GM21786 (cell line): ENCODE results near the gene BACE2.
"Not testable (repeated sequence)": the region's sequence is repeated elsewhere in the genome, so short reads cannot be mapped to it uniquely, and the experiment has no call there.

Experiments used
- ATAC-seq: cut with Tn5 transposase; IDR thresholded peaks from one replicate; pipeline ENCODE4 v1.9.1; 2021; ENCODE audit not compliant: unreplicated experiment

Gene BACE2

DNA sequence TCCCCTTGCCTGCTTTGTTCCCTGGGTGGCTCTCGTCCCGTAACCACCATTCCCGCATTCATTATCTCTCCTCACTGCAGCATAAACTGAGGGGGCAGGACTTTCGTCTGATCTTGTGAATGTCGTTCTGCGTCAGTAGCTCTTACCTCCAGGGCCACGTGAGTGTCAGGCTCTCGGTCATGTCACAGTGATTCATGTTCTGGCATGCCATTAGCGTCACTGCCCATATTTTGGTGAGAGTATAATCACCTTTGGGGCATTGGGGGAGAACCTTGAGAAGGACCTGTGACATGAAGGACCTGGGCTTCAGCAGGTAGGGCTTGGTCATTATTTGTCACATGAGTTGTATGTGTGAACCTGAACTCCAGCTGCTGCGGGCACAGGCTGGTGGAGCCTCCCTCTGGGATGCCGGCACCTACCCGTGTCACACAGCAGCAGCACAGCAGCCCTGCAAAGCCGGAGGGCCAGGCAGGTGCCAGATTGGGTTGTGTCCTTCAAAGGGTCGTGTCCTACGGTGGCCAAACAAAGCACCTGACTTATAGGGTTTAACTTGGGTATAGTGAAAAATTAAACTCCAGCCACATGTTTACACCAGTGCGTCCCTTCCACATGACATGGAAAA lies 68.5 kb downstream of the BACE2 start:
- ATAC-seq = no peak

DNA sequence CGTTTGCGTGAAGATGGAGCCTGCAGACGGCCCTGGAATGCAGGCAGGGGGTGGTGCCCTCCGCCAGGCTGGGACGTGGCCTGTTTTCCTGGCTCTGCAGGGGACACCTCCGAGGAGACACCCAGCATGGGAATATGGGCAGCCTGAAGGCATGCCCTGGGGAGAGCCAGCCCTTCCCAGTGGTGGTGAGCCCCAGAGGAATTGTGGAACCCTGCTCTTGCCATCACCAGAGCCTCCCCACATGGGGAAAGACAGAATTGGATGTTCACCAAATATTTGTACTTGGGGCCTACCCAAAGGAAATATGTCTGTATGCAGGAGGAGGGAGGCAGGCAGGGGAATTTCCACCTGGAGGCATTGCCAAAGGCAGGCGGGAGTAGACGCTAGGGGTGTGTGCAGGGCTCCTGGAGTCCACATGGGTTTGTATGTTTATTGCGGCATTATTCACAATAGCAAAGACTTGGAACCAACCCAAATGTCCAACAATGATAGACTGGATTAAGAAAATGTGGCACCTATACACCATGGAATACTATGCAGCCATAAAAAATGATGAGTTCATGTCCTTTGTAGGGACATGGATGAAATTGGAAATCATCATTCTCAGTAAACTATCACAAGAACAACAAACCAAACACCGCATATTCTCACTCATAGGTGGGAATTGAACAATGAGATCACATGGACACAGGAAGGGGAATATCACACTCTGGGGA lies 70.3 kb downstream of the BACE2 start:
- ATAC-seq = not testable (repeated sequence)

DNA sequence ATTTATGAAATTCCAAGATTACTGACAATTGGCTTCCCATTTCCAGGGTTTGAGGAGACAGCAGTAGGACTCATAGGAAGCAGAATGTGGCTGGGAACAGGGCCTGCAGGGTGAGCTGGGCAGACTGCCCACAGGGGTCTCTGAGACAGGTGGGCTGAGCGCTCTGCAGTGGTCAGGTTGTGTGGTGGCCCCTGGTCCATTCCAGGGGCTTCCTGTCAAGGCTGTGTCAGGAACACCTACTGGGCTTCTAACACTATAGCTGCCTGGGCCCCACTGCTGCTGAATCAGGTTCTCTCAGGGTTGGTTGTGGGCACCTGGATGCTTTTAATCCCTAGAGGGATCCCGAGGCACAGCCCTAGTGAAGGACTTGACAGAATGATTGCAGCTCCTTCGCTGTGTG lies 72.1 kb downstream of the BACE2 start:
- no peak for ATAC-seq

DNA sequence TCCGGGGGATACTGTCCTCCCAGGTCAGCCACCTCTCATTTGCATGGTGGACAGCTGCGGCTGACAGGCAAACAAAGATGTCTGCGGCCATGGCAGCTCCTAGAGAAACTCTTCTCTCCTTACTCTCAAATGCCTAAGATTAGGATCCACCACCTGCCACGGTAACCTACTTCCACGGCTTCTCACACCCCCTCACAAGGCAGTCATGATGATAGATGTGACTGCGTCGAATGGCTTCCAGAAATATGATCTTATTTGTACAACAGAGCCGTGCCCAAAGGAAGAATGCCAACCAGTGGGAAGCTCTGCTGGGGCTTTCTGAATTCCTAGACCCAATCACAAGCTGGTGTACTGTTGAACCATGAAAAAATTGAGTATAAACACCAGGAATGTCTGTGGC lies 73.4 kb downstream of the BACE2 start:
- ATAC-seq = no peak

DNA sequence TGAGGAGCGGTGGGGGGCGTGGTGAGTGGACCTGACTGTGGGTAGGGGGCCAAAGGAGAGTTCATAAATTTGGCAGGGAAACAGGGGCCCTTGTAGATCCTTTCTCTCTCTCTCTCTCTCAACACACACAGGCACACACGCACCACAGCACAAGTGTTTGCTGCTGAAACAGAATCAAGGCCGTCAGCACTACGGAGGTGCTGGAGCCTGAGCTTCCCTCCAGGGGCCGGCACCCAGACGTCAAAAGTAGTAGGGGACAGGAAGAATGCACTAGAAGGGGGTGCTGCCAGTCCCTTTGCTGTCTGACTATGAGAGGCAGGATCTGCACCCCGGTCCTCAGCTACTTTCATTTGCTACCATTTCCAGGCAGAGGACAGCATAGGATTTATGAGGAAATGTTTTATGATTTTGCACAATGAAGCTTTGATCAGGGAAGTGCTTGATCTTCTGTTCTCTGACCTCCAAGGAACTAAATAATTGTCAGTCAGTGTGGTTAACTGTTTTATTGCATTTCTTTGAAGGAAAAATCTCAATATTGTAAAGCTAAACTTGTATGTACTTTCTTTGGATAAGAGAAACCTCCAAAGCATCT lies 74.4 kb downstream of the BACE2 start:
- no peak for ATAC-seq

DNA sequence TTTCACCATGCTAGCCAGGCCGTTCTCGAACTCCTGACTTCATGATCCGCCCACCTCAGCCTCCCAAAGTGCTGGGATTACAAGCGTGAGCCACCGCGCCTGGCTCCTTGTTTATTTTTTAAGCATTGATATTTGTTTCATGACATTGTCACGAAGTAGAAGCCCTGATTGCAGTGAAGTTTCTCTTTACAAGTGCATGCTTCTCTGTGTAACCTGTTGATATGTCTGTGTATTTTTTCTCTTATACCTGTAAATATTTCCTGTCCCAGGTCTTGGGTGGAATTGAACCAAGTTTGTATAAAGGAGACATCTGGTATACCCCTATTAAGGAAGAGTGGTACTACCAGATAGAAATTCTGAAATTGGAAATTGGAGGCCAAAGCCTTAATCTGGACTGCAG lies 75.1 kb downstream of the BACE2 start:
- no peak for ATAC-seq

DNA sequence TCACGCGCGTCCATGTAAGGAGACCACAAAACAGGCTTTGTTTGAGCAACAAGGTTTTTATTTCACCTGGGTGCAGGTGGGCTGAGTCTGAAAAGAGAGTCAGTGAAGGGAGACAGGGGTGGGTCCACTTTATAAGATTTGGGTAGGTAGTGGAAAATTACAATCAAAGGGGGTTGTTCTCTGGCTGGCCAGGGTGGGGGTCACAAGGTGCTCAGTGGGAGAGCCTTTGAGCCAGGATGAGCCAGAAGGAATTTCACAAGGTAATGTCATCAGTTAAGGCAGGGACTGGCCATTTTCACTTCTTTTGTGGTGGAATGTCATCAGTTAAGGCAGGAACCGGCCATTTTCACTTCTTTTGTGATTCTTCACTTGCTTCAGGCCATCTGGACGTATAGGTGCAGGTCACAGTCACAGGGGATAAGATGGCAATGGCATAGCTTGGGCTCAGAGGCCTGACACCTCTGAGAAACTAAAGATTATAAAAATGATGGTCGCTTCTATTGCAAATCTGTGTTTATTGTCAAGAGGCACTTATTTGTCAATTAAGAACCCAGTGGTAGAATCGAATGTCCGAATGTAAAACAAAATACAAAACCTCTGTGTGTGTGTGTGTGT lies 76.4 kb downstream of the BACE2 start:
- ATAC-seq = not testable (repeated sequence)

DNA sequence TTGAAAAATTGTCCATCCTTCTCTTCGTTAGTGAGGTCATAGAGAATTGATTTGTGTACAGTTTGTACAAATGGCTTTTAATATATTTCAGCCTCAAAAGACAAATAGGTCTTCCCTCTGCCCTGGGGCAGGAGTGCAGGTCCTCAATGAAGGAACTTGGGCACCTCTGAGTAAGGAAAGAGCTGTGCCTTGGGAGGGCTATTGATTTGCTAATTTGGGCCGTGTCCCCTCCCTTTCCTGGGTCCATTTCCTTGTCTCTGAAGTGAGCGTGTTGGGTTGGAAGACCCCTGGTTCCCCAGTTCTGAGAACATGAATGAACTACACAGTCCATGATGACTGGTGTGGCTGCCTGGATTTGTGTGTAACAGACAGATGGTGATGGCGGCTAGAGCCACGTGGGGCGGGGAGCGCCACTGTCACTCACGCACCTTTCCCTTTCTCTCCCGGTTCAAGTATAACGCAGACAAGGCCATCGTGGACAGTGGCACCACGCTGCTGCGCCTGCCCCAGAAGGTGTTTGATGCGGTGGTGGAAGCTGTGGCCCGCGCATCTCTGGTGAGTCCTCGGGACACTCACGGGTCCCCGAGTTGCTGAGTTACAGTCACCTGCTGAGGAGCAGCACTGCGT lies 77.7 kb downstream of the BACE2 start:
- no peak for ATAC-seq

DNA sequence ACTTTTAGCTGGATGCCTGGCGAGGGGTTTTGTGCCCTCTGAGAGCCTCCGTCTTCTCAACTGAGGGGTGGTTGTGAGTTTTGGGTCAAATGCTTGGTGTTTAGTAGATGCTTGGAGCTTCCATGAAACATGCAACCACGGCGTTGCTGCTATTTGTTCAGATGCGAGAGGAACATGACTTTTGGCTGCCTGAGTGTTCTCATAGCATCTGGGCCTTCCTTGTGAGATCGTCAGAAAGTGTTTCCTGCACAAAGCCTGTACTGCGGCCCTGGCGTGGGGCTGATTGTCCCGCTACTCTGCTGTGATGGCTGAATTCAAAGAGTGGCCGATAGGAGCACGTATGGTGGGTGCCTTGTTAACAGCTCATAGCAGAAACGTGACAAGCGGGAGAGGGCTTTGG lies 78.8 kb downstream of the BACE2 start:
- no peak for ATAC-seq

DNA sequence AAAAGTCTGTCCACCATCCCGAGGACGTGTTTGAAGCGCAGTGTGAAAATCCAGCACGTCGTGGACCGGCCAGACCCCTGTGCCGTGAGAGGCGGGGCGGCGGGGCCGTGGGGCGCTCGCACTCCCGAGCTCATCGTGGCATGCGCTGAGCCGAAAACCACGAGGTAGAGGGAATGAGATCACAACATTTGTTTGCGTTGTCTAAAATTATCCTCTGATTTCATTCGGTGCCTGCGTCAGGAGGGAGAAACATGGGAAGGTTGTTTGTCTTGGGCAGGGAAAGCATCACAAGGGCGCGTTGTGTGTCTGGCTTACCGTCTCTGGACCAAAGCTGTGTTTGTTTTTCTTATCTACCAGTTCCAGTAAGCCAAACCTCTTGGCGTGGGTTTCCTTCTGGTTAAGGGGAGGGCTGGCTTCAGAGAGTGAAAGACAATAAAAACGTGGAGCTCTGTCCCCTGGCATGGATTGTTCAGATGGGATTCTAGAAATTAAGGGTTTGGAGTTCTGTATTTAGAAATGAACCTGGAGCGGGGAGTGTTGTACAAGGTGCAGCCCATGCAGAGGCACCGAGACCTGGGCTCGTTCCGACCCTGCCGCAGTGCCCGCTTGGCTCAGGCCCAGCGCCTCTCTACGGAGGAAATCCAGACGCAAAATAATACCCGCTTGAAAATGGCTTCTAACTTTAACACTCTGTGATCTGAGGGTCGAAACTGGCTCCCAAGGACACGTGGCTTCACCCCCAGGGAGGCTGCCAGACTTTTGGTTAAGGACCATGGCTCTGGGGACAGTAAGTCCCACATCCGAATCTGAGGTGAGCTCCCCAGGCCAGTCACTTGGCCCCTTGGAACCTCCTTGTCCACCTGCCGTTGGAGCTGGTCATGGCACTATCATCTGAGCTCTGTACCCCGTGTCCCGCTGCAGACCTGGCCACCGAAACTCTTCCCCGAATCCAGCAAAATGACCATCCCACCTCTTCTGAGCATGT lies 79.9 kb downstream of the BACE2 start:
- no peak for ATAC-seq

DNA sequence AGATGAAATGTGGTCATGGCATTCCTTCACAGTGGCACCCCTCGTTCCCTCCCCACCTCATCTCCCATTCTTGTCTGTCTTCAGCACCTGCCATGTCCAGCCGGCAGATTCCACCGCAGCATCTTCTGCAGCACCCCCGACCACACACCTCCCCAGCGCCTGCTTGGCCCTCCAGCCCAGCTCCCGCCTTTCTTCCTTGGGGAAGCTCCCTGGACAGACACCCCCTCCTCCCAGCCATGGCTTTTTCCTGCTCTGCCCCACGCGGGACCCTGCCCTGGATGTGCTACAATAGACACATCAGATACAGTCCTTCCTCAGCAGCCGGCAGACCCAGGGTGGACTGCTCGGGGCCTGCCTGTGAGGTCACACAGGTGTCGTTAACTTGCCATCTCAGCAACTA lies 81.5 kb downstream of the BACE2 start:
- no peak for ATAC-seq

DNA sequence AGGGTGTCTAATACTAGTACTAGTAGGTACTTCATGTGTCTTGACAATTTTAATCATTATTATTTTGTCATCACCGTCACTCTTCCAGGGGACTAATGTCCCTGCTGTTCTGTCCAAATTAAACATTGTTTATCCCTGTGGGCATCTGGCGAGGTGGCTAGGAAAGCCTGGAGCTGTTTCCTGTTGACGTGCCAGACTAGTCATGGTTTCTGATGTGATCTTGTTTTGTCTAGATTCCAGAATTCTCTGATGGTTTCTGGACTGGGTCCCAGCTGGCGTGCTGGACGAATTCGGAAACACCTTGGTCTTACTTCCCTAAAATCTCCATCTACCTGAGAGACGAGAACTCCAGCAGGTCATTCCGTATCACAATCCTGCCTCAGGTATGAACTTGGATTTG lies 82.6 kb downstream of the BACE2 start:
- no peak for ATAC-seq

DNA sequence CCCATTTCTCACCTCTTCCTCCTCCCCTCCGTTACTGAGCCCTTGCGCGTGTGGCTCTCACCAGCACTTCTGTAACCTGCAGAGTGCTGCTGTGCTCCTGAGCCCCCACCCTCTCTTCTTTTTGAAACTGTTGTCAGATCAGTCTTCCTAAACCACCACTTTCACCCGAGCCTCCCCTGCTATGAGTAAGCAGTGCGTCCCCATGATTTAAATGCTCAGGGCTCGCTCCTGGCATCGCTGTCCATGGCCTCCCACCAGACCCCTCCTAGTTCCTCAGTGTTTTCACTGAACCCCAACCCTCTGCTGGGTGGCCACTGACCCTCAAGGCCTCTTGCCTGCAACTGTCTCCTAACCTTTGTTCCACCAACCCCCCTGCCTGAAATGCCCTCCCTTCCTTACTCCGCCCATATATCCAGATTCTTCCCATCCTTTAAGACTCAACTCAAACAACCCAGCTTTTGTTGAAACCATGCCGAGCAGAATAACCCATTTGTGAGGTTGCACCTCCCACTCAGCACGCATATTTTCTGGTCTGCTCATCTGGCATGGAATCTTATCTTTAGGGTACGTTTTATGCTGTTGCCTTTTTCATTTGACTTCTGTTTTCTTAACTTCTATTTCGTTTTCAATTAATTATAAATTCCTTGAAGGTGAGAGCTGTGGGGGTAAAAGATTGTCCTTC lies 84.1 kb downstream of the BACE2 start:
- ATAC-seq = no peak

DNA sequence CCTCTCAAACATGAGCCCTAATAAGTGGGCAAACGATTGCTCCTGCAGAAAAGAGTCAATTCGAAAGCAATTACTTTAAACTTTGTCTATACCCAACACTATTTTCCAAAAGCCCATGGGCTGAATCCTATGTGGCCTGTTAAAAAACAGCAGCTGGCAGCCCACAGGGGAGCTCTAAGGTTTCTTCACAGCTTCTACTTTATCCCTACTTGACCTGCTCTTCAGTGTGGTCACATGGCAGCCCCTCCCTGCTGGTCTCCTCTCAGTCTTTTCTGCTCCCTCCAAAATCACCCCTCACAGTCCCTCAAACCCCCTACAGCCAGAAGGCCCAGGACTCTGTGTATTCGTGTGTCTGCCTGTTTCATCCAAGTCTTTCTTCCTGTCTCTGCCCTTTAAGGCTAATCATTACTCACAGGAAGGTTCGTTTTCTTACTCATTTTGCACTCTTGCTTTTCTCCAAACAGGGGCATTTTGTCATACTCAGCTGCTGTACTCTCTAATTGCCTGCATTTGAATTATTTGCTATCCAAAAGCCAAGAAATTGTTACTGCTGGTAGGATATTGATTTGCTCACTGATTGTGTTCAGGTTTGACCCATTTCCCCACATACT lies 86.2 kb downstream of the BACE2 start:
- ATAC-seq = no peak

DNA sequence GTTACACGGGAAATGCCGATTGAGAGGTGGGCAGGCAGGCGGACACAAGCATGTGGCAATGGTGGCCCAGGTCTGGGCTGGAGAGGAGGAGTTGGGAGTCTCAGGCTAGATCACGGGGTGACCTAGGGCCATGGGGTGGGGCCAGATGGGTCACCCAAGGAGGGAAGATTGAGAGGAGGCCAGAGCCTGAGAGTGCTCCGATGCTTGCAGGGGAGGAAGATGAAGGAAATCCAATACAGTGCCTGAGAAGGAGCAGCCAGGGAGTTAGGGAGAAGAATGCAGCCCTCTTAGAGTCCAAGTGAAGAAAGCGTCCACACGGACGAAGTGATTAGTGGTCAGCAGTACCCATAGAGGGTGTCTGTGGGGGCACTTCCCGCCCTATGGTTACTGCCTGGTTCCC lies 87.2 kb downstream of the BACE2 start:
- no peak for ATAC-seq

DNA sequence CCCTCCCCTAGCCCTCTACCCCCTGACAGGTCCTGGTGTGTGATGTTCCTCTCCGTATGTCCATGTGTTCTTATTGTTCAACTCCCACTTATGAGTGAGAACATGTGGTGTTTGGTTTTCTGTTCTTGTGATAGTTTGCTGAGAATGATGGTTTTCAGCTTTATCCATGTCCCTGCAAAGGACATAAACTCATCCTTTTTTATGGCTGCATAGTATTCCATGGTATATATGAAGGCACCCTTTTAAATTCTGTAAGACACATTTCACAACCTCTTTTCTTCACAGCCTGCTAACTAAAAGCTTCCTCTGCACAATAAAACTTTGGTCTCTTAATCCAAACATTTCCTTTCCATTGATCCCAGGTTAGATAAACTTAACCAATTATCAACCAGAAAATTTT lies 88.3 kb downstream of the BACE2 start:
- not testable (repeated sequence) for ATAC-seq

DNA sequence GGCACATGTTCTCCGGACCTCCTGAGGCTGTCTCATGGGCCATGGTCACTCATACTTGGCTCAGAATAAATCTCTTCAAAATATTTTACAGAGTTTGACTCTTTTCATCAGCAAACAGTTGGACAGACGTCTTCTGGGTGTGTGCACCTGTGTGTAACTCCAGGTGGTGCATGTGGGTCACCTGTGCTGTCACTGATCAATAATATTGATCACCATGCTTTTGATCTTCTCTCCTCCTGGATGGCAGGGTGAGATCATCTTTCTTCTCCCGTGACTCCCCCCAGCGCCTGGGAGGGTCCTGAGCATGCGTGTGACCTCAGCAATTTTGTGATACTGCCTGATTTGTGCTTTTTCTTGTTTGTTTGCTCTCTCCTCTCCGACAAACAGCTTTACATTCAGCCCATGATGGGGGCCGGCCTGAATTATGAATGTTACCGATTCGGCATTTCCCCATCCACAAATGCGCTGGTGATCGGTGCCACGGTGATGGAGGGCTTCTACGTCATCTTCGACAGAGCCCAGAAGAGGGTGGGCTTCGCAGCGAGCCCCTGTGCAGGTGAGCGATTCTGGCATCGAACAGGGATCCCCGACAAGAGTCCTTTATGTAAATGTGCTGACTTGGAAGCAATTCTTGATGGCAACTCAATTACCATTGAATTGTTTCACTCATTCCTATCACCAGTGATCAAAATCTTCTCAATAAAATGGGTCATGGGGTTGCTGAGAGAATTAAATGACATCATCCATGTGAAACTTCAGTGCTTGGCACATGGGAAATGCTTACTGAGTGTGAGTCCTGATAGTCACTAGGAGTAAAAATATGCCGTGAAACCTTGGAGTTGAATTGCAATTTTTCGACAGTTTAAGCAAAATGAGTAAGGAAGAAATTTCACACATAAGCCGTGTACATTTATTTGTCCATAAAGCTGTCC lies 89.1 kb downstream of the BACE2 start:
- ATAC-seq = no peak

DNA sequence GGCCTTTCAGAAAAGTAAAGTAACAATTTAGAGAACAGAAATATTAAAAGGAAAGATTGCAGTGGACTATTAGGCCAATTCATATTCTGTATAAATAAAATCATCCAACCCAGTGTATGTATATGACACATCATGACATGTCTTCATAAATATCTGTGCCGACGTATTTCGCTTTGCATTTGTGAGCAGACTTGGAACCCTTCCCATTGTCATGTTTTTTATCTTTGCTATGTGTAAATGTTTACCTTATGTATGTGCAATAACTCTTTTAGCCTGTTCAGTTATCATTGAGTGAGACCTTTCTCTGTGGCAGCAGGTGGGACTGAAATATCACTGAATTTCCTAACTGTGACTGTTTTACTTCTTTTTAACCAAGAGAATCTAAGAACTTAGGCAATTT lies 90.7 kb downstream of the BACE2 start:
- no peak for ATAC-seq
